GM19238 (cell line): ENCODE results near the gene DDI1.
"Not testable (repeated sequence)": the region's sequence is repeated elsewhere in the genome, so short reads cannot be mapped to it uniquely, and the experiment has no call there.

ENCODE experiments used
- DNase-seq: peaks from one replicate; pipeline ENCODE4 v3.0.0; 2011; ENCODE audit warnings: low spot score; ENCODE audit not compliant: insufficient read length

The DDI1 gene

GRCh38 chr11:104041792-104042191, 5.4 kb downstream of the DDI1 start:
- DNase-seq: no peak

DNA sequence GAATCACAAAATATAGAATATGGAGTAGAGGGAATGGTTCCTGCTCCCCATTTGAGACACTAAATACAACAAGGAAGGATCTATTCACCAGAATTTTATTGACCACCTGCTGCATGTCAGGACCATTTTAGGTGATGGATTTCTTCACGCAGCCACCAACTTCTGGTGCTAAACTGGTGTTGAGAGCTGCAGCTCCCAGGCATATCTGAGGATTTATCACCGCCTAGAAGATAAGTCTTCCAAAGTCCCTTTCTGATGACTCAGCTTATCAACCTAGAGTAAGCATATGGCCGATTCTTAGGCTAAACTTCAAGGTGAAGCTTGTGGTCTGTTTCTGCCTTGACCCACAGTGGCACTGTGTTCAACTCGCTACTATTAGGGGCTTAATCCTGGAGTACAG, 6.7 kb downstream of the DDI1 start:
- no peak for DNase-seq

- no peak for DNase-seq
Observed at GRCh38 chr11:104043678-104044239, 7.3 kb downstream of the DDI1 start.

- DNase-seq: no peak
Observed at GRCh38 chr11:104046331-104046730, 9.9 kb downstream of the DDI1 start.

GRCh38 chr11:104046858-104047257, 10.4 kb downstream of the DDI1 start:
- not testable (repeated sequence) for DNase-seq

- DNase-seq: no peak
Observed at GRCh38 chr11:104049116-104049515, 12.7 kb downstream of the DDI1 start.

- DNase-seq: no peak
Observed at GRCh38 chr11:104051778-104052177, 15.3 kb downstream of the DDI1 start.

DNA sequence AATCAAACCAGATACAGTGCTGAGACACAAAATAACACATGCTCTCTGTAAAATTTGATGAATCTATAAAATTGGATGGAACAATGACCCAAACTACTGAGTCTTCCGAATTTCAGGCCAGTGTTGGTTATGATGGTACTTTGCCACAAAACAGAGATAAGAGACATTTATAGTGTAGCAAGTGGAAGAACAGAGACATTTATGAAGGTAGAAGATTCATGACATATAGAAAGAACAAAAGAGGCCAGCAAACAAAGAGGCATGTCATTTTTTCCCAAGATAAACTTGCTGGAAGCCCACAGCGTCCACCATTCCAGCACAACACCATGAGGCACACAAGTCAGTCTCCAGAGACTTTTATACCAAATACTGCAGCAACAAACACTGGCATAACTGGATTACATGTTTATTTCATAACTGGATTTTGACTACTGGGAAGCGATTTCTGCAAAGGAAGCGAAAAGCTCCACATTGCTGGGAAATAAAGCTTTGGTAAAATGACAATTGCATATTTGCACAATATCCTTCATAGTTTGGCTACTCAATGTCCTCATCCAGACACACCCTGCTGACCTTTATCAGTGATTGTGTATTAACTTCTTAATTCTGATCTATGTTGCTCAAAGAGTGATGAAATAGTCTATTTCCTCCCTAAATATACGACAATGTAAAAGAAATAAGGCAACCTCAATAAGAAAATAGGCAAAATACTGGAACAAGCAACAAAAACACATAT, 17.5 kb downstream of the DDI1 start:
- no peak for DNase-seq

DNA sequence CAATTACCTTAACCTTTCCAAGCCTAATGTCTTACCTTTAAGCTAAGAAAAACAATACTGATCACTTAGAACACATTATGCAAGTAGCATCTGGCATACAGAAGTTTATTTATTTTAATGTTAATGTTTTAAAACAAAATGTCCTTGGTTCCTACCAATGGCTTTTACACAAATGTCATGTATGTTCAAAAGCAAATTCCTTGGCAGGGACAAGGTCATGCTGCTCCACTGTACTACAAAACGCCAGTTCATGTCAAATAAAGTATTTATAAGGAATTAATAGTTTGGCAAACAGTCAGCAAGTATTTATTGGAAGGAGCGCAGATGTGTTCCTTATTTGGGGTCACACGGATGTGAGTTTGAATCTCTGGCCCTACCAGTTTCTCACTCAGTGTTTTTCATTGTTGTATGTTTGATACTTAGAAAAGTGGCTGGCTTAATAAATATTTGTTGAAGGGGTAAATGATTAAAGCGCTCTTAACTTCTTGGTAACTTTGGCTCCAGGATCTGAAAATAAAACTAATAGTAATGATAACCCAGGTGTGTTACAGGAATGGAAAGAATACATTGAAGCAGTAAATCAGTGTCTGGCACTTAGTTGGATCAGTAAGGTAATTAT, 18.6 kb downstream of the DDI1 start:
- DNase-seq: no peak

DNA sequence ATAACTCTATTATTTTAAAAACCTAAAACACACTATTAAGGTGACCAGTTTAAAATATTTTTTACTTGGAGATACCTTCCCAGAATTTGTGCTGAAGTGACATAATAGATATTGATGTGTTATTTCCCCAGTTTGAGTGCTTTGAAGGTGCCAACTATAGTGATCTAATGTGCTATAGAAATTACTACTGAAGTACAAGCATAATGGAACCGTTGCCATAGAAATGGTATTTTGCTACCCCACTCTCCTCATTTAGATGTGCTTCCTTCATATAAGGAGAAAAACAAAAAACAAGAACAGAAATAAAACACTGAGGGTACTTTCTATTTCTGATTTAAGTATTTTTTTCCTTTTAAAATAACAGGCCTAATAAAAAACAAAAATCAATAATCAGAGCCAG, 19.2 kb downstream of the DDI1 start:
- DNase-seq: no peak

DNA sequence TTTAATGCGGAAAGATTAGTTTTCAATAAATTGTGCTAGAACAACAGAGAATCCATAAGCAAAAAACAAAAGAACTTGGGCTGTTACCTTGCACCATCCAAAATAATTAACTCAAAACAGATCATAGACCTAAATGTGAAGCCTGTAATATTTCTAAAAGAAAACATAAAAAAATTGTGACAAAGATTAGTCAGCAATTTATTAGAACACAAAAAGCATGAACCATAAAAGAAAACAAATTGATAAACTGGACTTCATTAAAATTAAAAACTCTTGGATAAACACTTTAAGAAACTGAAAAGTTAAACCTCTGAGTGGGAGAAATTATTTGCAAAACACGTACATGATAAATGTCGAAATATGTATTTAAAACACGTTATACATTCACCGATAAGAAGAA, 21.5 kb downstream of the DDI1 start:
- DNase-seq: no peak

DNA sequence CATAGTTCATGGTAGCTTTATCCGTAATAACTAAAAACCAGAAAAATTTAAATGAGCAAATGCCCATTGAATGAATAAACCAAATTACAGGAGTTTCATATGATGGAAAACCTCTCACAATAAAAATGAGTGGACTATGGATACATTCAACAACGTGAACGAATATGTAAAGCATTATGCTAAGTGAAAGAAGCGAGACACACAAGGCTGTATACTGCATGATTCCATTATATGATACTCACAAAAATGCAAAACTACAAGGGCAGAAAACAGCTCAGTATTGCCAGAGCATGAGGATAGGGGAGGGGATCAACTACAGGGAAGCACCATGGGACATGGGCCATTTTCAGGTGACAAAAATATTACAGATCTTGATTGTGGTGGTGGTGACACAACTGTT, 22.2 kb downstream of the DDI1 start:
- no peak for DNase-seq

- no peak for DNase-seq
Observed at GRCh38 chr11:104060004-104060794, 23.8 kb downstream of the DDI1 start.

GRCh38 chr11:104060820-104061219, 24.4 kb downstream of the DDI1 start:
- no peak for DNase-seq

GRCh38 chr11:104061853-104062521, 25.5 kb downstream of the DDI1 start:
- DNase-seq: no peak

- no peak for DNase-seq
Observed at GRCh38 chr11:104064034-104064630, 27.7 kb downstream of the DDI1 start.

- DNase-seq: no peak
Observed at GRCh38 chr11:104067534-104067933, 31.1 kb downstream of the DDI1 start.

- DNase-seq: no peak
Observed at GRCh38 chr11:104073950-104074705, 37.7 kb downstream of the DDI1 start.

GRCh38 chr11:104075091-104075490, 38.7 kb downstream of the DDI1 start:
- no peak for DNase-seq

DNA sequence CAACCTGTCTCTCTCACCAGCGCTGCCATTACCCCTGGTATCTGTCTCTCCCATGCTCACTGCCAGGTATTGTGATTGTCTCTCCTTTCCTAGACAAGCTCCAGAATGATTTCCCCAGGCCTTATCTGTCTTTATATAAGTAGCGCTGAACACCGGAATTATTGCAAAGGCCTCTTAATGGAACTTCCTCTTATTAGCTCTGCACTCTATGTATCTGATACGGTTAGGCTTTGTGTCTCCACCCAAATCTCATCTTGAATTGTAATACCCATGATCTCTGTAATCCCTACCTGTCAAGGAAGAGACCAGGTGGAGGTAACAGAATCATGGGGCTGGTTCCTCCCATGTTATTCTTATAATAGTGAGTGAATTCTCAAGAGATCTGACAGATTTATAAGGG, 39.3 kb downstream of the DDI1 start:
- no peak for DNase-seq
